ENCODE measurements around the gene GRPR. TPM values are rescaled to one million over a fixed set of nuclear protein-coding genes. Genes with fewer than 3 reads are reported as not detected.
"Not testable (repeated sequence)": the region's sequence is repeated elsewhere in the genome, so short reads cannot be mapped to it uniquely, and the experiment has no call there.

GRPR gene
- total RNA-seq, 4 donors from 2014 or later, result not detected

GRCh38 chrX:16155581-16156096 is 32.3 kb downstream of the GRPR start:
- TF ChIP-seq CTCF (IDR thresholded peaks at IDR 0.05) (no peak), POLR2A (IDR thresholded peaks at IDR 0.05) (no peak)
- Histone ChIP-seq H3K27ac (no peak overlapping the region), H3K27me3 (no peaks in the 10 kb centered on the region), H3K36me3 (no peaks in the 10 kb centered on the region), H3K4me3 (no peak overlapping the region), H3K4me1 (no peaks in the 10 kb centered on the region), H3K9me3 (no peaks in the 10 kb centered on the region)
- no peak for DNase-seq

GRCh38 chrX:16156692-16157331 is 33.4 kb downstream of the GRPR start:
- Histone ChIP-seq H3K9me3 (no peaks in the 10 kb centered on the region), H3K4me3 (no peak overlapping the region), H3K36me3 (no peaks in the 10 kb centered on the region), H3K27ac (no peak overlapping the region), H3K4me1 (no peaks in the 10 kb centered on the region), H3K27me3 (no peaks in the 10 kb centered on the region)
- DNase-seq, result no peak
- TF ChIP-seq CTCF (IDR thresholded peaks at IDR 0.05) (no peak), POLR2A (IDR thresholded peaks at IDR 0.05) (no peak)

- Histone ChIP-seq H3K27ac (no peak overlapping the region), H3K4me1 (no peaks in the 10 kb centered on the region), H3K27me3 (no peaks in the 10 kb centered on the region), H3K9me3 (no peaks in the 10 kb centered on the region), H3K4me3 (no peak overlapping the region), H3K36me3 (no peaks in the 10 kb centered on the region)
- no peak for TF ChIP-seq POLR2A (IDR thresholded peaks at IDR 0.05)
- no peak for TF ChIP-seq CTCF (IDR thresholded peaks at IDR 0.05)
- DNase-seq, result no peak
These were observed 37.4 kb downstream of the GRPR start for GRCh38 chrX:16160729-16161128.

GRCh38 chrX:16161173-16161572 is 37.8 kb downstream of the GRPR start:
- DNase-seq, H3K27me3 ChIP-seq, H3K36me3 ChIP-seq, H3K9me3 ChIP-seq, H3K27ac ChIP-seq, H3K4me3 ChIP-seq, H3K4me1 ChIP-seq: not testable (repeated sequence)

GRCh38 chrX:16162391-16162790 is 39.0 kb downstream of the GRPR start:
- Histone ChIP-seq H3K36me3 (no peaks in the 10 kb centered on the region), H3K4me1 (no peaks in the 10 kb centered on the region), H3K27me3 (no peaks in the 10 kb centered on the region), H3K9me3 (no peaks in the 10 kb centered on the region), H3K4me3 (no peak overlapping the region), H3K27ac (no peak overlapping the region)
- no peak for TF ChIP-seq POLR2A (IDR thresholded peaks at IDR 0.05)
- no peak for TF ChIP-seq CTCF (IDR thresholded peaks at IDR 0.05)
- DNase-seq, result no peak

- TF ChIP-seq POLR2A (IDR thresholded peaks at IDR 0.05) (no peak), CTCF (IDR thresholded peaks at IDR 0.05) (no peak)
- no peaks in the 10 kb centered on the region for H3K27me3 ChIP-seq
- DNase-seq, result no peak
These were observed 41.4 kb downstream of the GRPR start for GRCh38 chrX:16164748-16165147.

More at GRCh38 chrX:16164748-16165147, 41.4 kb downstream of the GRPR start:
- H3K4me1 ChIP-seq, result no peaks in the 10 kb centered on the region
- no peaks in the 10 kb centered on the region for H3K36me3 ChIP-seq
- no peak overlapping the region for H3K4me3 ChIP-seq
- H3K9me3 ChIP-seq, result no peaks in the 10 kb centered on the region
- H3K27ac ChIP-seq, result no peak overlapping the region

Measured in Peyer's patch (tissue), 4 donors.